ENCODE data around the gene FLAD1.

DNA sequence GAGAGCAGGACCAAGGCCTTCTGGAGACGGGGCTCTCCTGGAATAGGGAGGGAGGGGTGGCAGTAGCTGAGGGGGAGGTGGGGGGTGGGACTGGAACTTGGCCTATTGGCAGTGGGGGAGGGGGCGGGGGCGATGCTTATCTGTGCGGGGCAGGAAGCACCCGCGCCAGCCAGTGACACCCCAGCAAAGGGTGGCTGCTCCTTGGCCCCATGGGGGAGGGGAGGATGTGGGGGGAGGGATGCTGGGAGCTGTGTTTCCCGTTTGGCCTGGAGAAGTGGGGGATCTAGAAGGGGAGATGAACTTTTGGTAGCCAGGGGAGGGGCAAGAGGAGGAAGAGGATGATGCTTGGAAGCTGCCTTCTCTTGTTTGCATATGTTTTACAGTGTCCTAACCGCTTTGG, 30.5 kb downstream of the FLAD1 start:
- TF ChIP-seq POLR2A (IDR thresholded peaks at IDR 0.05; ENCODE audit: low read depth, low read length) (no peak), TAF1 (IDR thresholded peaks at IDR 0.05; ENCODE audit: borderline replicate concordance, low read depth, low read length) (no peak), POLR2AphosphoS5 (IDR thresholded peaks at IDR 0.05; ENCODE audit: low read depth, low read length) (no peak)
